NCI-H1930 (cell line): ENCODE data around the gene CYP26C1.

Experiments
- DNase-seq, 2 experiments: peaks; one replicate each; lab custom pipeline; 2025; lab: John Stamatoyannopoulos, UW

The CYP26C1 gene

DNA sequence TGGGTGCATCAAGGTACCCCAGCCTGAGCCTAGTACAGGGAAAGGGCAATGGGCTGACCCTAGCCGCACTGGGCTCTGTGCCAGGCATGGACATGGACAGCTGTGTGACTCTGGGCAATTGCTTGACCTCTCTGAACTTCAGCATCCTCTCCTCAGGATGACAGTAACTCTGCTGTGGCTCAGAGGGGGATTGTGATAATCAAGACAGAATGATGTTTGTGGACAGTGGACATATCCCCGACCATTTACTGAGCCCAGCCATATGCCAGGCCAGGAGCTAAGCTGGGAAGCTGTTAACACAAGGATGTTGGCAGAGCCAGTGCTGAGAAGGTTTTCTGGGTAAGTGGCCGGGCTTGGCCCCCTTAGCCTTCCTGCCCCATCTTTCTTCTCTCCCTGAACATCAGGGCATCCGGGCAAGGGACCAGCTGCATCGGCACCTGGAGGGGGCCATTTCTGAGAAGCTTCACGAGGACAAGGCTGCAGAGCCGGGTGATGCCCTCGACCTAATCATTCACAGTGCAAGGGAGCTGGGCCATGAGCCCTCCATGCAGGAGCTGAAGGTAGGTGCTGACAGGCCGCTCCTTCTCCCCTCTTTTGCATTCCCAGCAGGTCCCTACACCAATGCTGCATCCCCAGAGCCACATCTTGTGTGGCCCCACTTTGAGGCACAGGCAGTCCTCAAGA is 3.5 kb downstream of the CYP26C1 start:
- DNase-seq = no peak

DNA sequence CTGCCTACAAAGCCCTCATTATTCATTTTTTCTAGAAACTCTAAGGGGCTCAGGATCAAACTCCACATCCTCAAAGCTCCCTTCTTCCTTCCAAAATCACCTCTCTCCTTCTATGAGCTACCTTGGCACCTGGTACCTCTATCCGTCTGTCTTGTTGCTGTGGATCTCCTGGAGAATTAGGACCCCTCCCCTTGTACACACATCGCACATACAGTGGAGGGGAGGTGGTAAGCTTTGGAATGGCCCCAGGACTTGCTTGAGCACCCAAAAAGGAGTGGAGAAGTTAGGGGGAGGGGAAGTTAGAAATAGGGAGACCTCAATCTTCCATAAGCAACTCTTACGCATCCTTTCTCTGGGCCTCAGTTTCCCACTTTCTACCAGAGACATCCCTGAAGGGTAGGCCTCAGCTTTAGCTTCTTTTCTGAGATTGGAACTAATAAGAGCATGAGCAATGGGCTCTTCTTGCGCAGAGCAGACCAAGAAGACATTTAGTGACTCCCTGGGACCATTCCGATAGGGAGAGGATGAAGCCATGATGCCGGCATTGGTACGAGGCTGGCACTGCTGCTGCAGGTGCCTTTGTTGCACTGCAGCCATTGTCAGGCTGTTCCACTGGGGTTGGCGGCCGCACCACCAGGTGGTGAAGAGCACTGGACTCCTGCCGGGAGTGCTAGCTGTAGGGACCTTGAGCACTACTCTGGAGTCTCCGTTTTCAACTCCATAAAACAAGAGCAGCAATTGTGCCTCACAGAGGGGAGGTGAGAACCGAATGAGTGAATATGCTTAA is 4.5 kb downstream of the CYP26C1 start:
- DNase-seq = no peak

DNA sequence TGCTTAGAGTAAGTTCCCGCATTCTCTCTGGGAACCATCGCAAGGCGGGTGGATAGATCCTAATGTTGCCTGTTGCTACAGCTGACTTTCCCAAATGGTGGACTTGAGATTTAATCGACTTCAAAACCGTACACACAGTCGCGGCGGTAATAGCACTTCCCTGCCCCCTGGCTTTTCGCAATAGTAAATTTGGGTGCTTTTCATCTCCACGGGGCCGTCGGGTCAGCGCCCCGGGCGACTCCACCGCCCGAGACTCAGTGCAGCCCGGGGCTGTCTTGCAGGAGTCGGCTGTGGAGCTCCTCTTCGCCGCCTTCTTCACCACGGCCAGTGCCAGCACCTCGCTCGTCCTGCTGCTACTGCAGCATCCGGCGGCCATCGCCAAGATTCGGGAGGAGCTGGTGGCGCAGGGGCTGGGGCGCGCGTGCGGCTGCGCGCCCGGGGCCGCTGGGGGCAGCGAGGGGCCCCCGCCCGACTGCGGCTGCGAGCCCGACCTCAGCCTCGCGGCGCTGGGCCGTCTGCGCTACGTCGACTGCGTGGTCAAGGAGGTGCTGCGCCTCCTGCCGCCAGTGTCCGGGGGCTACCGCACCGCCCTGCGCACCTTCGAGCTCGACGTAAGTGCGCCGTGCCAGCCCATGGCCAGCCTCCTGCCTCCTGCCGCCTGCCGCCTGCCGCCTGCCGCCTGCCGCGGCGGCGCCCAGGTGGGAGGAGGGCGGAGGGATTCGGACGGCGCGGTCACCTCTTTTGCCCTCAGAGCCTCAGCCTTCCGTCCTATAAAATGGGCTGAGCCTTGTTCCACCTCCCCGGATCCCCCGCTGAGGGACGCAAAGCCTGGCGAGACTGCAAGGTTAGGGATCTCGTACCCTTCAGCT is 5.3 kb downstream of the CYP26C1 start:
- no peak for DNase-seq

DNA sequence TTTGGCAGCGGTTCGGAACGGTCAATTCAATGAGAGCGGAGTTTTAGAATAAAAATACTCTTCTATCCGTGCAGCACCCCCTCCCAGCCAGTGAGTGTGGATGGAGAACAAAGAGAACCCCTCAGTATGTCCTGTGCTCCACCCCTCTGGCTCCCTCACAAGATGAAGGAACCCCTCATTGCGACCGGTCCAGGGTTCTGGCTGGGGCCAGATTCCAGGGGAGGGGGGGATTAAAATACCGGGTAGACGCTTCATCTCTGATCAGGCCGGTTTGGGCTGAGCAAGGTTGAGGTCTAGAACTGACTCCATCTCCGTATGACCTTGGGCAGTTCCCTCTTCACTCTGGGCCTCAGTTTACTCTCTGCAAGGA is 5.9 kb downstream of the CYP26C1 start:
- no peak for DNase-seq

DNA sequence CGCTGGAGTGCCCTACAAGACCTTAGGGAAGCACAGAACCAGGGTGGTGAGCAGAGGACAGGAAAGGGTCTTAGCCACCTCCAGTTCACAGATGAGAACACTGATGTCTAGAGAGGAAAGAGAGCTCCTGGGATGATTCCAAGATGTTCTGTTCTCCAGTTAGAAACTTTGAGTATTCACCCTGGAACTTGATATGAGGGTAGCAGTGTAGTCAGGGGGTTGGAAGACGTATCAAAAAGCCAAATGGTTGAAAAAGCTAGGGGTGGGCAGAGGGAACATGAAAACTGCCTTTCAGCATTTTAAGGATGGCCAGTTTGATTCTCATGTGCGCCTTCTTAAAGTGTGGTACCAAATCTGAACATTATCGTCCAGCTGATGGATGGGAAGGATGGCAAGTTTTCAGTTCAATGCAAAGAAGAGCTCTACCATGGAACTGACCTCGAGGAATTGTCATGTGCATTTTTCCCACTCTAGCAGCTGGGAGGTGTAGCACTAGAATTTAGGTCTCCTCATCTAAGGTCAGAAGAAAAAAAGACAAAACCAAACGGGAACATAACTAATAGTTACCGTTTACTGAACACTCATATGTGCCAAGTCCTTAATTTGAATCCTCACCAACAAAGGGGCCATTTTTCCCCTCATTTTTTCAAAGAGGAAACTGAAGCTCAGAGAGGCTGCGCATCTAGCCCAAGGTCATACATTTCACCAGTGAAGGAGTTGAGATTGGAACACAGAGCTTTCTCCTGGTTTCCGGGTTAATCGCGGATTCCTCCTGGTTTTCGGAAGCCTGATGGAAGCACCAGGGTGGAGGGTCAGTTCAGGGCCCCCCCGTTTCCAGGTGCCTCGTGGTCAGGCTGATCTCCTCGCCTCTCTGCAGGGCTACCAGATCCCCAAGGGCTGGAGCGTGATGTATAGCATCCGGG is 7.1 kb downstream of the CYP26C1 start:
- DNase-seq = no peak

DNA sequence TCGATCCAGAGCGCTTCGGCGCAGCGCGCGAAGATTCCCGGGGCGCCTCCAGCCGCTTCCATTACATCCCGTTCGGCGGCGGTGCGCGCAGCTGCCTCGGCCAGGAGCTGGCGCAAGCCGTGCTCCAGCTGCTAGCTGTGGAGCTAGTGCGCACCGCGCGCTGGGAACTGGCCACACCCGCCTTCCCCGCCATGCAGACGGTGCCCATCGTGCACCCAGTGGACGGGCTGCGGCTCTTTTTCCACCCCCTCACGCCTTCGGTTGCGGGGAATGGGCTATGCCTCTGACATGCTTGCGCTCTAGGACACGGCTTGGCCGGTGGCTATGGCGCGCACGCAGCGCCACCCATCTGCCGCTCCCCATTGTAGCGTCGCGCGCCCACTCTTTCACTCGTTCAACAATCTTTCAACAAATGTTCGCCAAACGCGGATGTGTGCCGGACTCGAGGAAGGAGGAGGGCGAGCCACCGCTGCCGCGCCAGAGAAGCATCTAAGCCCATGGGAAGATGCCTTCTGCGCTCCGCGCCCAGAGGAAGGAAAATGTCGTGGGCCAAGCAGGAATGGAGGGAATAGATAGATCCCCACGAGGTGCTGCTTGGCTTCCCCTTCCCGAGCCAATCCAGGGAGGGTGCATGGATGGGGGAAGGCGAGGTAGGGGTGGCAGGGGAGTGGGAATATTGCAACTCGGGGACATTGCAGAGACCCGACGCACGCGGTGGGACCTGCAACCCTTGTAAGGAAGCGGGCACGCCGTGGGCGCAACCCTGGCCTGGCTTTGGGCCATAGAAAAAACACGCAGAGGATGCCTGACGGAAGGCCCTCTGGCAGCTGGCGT is 8.0 kb downstream of the CYP26C1 start:
- DNase-seq = no peak

DNA sequence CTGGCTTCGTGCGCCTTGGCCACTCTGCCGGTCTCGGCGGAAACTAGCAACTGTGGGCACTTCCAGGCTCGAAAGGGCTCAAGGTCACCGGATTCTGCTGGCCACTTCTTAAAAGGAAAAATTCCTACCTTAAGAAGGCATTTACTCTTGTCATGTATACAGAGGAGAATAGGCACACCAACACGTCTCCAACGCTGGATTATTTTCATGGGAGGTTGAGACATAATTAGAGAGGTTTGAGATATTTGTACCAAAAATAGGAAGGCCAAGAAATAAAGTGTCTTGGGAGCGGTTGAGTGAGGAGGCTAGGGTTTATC is 8.6 kb downstream of the CYP26C1 start:
- DNase-seq = no peak

DNA sequence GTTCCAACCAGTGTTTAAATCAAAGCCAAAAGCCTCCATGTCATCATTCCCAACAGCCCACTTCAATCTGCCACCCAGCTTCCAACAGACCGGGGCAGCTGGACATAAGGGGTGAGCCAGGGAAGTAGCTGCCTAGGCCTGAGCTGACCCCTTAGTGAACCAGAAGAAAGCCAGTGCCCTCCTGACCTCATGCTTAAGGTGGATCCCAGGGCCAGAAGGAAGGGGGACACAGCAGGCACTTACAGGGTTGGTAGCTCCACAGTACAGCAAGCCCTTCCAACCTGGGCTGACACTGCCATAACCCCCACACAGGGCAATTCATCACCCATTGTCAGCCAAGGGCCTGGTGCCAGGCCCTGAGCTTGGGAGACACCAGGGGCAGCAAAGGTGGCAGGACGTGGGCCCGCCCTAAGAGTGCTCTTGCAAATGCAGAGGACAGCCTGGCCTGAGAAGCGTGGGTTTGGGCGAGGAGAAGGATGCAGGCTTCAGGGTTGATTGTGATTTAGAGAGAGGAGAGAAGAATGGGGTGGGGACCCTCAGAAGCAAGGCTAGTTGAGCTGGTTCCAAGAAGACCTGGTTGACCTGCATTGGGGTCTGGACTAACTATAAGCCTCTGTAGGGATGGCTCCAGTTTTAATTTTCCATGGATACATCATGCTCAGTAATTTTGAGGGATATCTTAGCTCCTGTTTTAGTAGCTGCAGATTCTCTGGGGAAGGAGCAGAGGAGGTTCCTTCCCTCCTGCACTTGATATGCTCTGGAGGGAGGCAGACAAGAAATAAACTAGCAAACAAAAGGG is 10.0 kb downstream of the CYP26C1 start:
- DNase-seq = no peak

DNA sequence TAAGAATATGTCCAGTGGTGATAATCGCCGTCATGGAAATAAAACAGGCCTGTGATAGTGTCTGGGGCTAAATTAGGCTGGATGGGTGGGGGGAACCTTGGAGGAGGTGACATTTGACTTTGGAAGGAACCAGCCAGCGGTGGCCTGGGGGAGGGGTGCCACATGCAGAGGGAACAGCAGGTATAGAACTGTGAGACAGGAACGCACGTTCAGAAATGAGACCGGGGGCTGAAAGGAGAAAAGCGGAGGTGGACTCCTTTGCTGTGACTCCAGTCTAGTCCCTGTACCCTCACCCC is 10.5 kb downstream of the CYP26C1 start:
- no peak for DNase-seq

DNA sequence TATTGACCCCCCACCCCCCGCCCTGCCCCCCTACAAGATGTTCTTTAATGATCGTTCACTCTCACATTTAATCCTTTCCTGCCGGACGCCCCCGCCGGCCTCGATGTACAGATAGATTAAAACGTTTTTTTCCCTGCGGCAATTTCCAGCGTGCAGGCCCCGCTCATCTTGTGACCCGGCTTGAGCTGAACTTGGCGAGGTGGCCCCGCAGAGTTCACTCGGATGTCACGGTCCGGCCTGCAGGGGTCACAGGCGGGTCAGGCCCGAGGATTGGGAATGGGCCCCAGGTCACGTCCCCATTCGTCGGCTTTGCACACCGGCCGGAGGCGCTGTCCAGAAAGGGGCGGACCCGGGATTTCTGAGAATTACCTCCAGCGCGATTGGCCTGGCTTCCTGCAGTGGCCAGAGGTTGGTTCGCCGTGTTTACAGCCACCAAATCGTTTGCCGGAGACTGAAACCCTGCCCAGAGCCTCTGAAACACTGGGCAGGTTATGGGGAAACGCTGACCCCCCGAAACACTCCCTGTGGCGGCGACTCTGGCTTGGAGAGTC is 11.2 kb downstream of the CYP26C1 start:
- no peak for DNase-seq

DNA sequence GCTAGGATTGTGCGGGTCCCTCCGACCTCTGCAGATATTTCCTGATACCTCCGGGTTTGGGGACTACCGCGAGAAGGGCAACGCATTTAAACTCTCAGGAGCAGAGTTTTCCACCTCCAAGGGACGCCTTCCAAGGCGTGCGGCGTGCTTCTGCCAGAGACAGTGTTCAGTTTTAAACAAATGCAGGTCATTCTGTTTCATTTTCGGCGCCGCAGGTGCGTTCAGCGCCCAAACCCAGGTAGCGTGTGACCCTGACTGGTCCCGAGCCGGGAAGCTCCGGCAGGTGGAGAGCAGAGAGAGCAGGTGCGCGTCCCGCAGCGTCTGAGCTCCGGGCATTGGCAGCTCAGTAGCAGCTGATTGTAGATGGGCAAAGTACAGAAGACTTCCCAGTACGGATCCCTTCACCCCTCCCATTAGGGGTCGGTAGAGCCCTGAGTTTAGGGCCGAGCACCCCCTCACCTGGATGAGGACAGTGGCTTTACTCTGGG is 11.7 kb downstream of the CYP26C1 start:
- DNase-seq = no peak

DNA sequence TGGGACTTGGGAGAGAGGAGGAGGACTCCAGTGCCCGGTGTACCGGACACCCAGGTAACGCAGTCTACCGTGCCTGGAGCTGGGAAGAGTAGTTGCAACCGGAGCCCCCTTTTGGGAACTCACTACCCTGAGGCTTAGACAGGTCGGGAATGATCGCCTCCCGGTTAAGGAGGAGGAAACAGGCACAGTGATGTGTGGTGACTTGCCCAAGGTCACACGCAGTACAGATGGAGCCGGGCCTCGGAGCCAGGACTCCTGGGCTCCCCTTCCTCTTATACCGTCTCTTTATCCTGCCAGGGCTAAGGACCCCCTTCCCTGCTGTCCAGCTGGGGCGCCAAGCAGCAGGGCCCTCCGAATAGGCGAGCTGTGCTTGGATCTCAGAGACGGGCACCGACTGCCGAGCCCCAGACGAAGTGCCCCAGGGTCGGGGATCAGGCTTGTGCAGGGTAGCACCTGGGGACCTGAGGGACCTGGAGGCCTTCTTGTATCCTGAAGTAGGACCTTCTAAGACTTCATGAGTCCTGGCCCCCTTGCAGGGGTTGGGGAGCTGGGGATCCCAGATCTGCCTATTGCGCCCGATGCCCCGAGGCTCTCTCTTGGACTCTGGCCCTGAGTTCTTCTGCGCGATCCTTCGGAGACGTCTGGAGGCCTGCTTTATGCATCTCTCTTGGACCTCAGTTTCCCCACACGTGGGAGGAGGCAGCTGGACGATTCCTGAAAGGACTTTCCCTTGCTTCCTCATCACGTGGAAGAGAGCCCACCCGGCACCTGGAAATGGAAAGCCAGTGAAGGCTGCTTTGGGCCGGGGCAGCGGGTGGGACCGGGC is 12.3 kb downstream of the CYP26C1 start:
- DNase-seq = no peak

DNA sequence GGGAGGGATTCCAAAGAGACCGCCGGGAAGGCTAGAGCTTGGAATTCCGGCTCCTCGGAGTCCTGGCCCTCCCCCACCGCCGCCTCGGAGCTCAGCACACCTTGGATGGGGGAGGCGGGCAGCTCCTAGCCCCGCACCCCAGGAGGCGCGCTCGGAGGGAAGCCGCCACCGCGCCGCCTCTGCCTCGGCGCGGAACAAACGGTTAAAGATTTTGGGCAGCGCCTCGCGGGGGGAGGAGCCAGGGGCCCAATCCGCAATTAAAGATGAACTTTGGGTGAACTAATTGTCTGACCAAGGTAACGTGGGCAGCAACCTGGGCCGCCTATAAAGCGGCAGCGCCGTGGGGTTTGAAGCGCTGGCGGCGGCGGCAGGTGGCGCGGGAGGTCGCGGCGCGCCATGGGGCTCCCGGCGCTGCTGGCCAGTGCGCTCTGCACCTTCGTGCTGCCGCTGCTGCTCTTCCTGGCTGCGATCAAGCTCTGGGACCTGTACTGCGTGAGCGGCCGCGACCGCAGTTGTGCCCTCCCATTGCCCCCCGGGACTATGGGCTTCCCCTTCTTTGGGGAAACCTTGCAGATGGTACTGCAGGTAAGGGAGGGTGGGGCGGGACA is 13.0 kb downstream of the CYP26C1 start, which contains the start of gene CYP26A1:
TSS of gene CYP26A1 (plus strand) at position 355 of the 608 bp plus-strand sequence. CDS start at position 397, 42 bp downstream.
- no peak for DNase-seq

DNA sequence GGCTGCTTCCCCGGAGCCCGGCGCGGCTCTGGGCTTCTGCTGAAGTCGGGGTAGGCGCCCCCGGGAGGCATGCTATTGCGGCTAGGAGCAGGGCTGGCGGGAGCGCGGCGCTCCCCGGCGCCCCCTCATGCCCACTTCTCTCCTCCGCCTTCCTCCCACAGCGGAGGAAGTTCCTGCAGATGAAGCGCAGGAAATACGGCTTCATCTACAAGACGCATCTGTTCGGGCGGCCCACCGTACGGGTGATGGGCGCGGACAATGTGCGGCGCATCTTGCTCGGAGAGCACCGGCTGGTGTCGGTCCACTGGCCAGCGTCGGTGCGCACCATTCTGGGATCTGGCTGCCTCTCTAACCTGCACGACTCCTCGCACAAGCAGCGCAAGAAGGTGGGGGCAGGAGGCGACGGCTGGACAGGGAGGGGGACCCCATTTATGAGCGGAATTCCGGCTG is 13.6 kb downstream of the CYP26C1 start:
- no peak for DNase-seq

DNA sequence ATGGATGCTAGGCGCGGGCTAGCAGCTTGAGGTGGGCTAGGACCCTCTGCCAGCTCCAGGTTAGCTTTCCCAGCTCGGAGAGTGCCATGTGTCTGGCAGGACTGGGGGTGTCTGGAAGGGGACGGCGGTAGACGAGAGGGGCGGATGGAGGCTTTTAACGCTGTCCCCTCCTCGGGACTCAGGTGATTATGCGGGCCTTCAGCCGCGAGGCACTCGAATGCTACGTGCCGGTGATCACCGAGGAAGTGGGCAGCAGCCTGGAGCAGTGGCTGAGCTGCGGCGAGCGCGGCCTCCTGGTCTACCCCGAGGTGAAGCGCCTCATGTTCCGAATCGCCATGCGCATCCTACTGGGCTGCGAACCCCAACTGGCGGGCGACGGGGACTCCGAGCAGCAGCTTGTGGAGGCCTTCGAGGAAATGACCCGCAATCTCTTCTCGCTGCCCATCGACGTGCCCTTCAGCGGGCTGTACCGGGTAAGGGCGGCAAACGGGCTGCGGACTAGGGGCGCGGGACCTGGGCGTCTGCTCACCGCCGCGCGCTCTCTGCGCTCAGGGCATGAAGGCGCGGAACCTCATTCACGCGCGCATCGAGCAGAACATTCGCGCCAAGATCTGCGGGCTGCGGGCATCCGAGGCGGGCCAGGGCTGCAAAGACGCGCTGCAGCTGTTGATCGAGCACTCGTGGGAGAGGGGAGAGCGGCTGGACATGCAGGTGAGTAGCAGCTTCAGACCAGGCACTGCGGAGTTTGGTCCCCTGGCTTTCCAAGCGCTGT is 14.2 kb downstream of the CYP26C1 start:
- no peak for DNase-seq

DNA sequence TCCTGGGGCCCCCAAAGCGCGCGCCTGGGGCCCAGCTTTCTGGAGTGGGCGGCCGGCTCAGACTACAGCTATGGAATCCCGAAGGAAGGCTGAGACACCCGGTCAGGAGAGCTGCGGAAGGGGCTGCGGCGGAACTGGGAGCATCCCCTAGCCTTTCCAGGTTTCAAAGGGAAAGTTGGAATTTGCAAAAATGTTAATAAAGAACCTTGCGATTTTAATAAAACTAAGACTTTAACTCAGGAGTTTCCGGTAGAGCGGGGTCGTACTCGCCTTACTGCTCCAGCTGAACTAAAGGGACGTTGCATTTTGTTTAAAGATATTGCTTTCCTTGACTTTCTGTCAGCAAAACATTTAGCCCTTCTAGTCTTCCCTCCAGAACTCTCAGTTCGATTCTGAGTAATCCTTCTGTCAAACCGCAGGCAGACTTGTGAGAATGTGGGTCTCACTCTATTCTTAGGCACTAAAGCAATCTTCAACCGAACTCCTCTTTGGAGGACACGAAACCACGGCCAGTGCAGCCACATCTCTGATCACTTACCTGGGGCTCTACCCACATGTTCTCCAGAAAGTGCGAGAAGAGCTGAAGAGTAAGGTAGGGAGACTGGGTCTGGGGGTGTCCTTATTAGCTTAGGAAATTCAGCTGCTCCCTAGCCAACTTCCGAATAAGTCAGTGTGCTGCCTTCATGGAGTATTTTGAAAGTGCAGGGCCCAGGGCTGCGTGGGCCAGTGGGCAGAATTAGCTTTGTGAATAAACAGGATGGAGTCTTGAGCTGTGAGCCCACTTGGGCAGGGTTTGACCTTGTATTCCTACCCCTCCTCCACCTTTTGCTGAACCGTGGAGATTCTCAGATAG is 15.0 kb downstream of the CYP26C1 start:
- no peak for DNase-seq

DNA sequence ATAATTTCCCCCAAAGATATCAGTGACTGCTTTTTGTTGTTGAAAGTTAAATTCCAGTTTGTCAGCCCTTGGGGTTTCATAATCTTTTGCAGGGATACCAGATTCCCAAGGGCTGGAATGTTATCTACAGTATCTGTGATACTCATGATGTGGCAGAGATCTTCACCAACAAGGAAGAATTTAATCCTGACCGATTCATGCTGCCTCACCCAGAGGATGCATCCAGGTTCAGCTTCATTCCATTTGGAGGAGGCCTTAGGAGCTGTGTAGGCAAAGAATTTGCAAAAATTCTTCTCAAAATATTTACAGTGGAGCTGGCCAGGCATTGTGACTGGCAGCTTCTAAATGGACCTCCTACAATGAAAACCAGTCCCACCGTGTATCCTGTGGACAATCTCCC is 16.3 kb downstream of the CYP26C1 start:
- DNase-seq = no peak
